ENCODE measurements around the gene BFAR. TPM values are rescaled to one million over a fixed set of nuclear protein-coding genes. Genes with fewer than 3 reads are reported as not detected.

Gene BFAR
- total and polyA plus RNA-seq, 9 of the 15 experiments (the other 6 are each of a cell fraction or from before 2014, with no cell fraction given), result 45.0 to 82.6 (median 60.4) TPM

GRCh38 chr16:14632693-14633569, at the start of gene BFAR (continued):
- TF ChIP-seq ELF2 (CRISPR knock-in tag; IDR thresholded peaks at IDR 0.05), result peak; percentile 27; the same call in 1 of the 2 replicates
- peak; percentile 5 for TF ChIP-seq ZNF280A (IDR thresholded peaks at IDR 0.05; ENCODE audit: low read depth, partially characterized antibody)
- TF ChIP-seq CCNT2 (IDR thresholded peaks at IDR 0.05; ENCODE audit: borderline replicate concordance, extremely low read depth, insufficient read length, low read depth, low read length), result peak; percentile 29
- peak; percentile 86 for TF ChIP-seq TAF7 (tag; IDR thresholded peaks at IDR 0.05)
- TF ChIP-seq NCOA4 (IDR thresholded peaks at IDR 0.05; ENCODE audit: partially characterized antibody), result no peak
- TF ChIP-seq CGGBP1 (CRISPR knock-in tag; IDR thresholded peaks at IDR 0.05), result no peak
- peak; percentile 5 for TF ChIP-seq POLR2B (IDR thresholded peaks at IDR 0.05; ENCODE audit: low read depth, partially characterized antibody)
- TF ChIP-seq PHF8 (IDR thresholded peaks at IDR 0.05; ENCODE audit: borderline replicate concordance, low read length), result peak; percentile 82; the same call in 1 of the 2 replicates
- TF ChIP-seq, protein P1, sequence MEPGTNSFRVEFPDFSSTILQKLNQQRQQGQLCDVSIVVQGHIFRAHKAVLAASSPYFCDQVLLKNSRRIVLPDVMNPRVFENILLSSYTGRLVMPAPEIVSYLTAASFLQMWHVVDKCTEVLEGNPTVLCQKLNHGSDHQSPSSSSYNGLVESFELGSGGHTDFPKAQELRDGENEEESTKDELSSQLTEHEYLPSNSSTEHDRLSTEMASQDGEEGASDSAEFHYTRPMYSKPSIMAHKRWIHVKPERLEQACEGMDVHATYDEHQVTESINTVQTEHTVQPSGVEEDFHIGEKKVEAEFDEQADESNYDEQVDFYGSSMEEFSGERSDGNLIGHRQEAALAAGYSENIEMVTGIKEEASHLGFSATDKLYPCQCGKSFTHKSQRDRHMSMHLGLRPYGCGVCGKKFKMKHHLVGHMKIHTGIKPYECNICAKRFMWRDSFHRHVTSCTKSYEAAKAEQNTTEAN (CRISPR knock-in tag; IDR thresholded peaks at IDR 0.05), result peak; percentile 49; the same call in 1 of the 2 replicates
- no peak for TF ChIP-seq XRCC4 (IDR thresholded peaks at IDR 0.05; ENCODE audit: extremely low read depth, insufficient read depth, insufficient read length)
- TF ChIP-seq THRB (CRISPR knock-in tag; conservative IDR thresholded peaks at IDR 0.05), result 0 out of 2 replicates have a peak, but pooled peaks have one; percentile 2
- TF ChIP-seq, protein P2, sequence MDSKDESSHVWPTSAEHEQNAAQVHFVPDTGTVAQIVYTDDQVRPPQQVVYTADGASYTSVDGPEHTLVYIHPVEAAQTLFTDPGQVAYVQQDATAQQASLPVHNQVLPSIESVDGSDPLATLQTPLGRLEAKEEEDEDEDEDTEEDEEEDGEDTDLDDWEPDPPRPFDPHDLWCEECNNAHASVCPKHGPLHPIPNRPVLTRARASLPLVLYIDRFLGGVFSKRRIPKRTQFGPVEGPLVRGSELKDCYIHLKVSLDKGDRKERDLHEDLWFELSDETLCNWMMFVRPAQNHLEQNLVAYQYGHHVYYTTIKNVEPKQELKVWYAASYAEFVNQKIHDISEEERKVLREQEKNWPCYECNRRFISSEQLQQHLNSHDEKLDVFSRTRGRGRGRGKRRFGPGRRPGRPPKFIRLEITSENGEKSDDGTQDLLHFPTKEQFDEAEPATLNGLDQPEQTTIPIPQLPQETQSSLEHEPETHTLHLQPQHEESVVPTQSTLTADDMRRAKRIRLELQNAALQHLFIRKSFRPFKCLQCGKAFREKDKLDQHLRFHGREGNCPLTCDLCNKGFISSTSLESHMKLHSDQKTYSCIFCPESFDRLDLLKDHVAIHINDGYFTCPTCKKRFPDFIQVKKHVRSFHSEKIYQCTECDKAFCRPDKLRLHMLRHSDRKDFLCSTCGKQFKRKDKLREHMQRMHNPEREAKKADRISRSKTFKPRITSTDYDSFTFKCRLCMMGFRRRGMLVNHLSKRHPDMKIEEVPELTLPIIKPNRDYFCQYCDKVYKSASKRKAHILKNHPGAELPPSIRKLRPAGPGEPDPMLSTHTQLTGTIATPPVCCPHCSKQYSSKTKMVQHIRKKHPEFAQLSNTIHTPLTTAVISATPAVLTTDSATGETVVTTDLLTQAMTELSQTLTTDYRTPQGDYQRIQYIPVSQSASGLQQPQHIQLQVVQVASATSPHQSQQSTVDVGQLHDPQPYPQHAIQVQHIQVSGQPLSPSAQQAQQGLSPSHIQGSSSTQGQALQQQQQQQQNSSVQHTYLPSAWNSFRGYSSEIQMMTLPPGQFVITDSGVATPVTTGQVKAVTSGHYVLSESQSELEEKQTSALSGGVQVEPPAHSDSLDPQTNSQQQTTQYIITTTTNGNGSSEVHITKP (IDR thresholded peaks at IDR 0.05; ENCODE audit: partially characterized antibody), result peak; percentile 23
- 0 out of 2 replicates have a peak, but pooled peaks have one; percentile 31 for TF ChIP-seq CREB1 (IDR thresholded peaks at IDR 0.05)
- TF ChIP-seq CREB1 (CRISPR knock-in tag; IDR thresholded peaks at IDR 0.05), result 0 out of 2 replicates have a peak, but pooled peaks have one; percentile 43
- TF ChIP-seq HCFC1 (IDR thresholded peaks at IDR 0.05; ENCODE audit: low read depth, low read length), result peak; percentile 60
- peak; percentile 45 for TF ChIP-seq MEIS2 (IDR thresholded peaks at IDR 0.05; ENCODE audit: partially characterized antibody)
- TF ChIP-seq ZNF175 (CRISPR knock-in tag; IDR thresholded peaks at IDR 0.05; ENCODE audit: low read depth), result no peak
- TF ChIP-seq POLR3A (IDR thresholded peaks at IDR 0.05; ENCODE audit: borderline replicate concordance, extremely low read depth, insufficient read depth, insufficient read length), result no peak

Measured in K562 (cell line).